Nephron (organoid): Measurements from ENCODE around the gene CASP3.
A peak's percentile ranks its signal among the peaks of the same experiment; 100 is the strongest.
"Not testable (repeated sequence)": the region's sequence is repeated elsewhere in the genome, so short reads cannot be mapped to it uniquely, and the experiment has no call there.

ENCODE experiments used
- H3K27ac Mint-ChIP-seq, 3 experiments: 2 replicates each; pipeline ENCODE4 v1.8.0; 2020; ENCODE audit warnings: mixed read lengths in 3 of 3, mild to moderate bottlenecking in 2 of 3, moderate library complexity in 1 of 3
- H3K27me3 Mint-ChIP-seq: 2 replicates; pipeline ENCODE4 v1.8.0; 2021; ENCODE audit warnings: low read depth, mild to moderate bottlenecking, moderate library complexity, mixed read lengths
- H3K36me3 Mint-ChIP-seq: 2 replicates; pipeline ENCODE4 v1.8.0; 2020; ENCODE audit warnings: low read depth, mixed read lengths
- H3K4me1 Mint-ChIP-seq: 2 replicates; pipeline ENCODE4 v1.8.0; 2020; ENCODE audit warnings: mixed read lengths
- H3K4me3 Mint-ChIP-seq, 3 experiments: 2 replicates each; pipeline ENCODE4 v1.8.0; 2020; ENCODE audit warnings: mild to moderate bottlenecking in 3 of 3, mixed read lengths in 3 of 3, moderate library complexity in 2 of 3
- H3K9me3 Mint-ChIP-seq: 2 replicates; pipeline ENCODE4 v1.8.0; 2020; ENCODE audit warnings: mixed read lengths
- TF ChIP-seq, protein P1 (sequence below), 3 experiments: fragments of 200-600 bp; sonication (generic); IDR thresholded peaks; one replicate each; pipeline ENCODE4 v1.5.0; 2021; ENCODE audit warnings: antibody characterized with exemption in 3 of 3; ENCODE audit not compliant: unreplicated experiment in 3 of 3

The CASP3 gene

GRCh38 chr4:184632842-184633241, 16.4 kb downstream of the CASP3 start:
- TF ChIP-seq, protein P1, sequence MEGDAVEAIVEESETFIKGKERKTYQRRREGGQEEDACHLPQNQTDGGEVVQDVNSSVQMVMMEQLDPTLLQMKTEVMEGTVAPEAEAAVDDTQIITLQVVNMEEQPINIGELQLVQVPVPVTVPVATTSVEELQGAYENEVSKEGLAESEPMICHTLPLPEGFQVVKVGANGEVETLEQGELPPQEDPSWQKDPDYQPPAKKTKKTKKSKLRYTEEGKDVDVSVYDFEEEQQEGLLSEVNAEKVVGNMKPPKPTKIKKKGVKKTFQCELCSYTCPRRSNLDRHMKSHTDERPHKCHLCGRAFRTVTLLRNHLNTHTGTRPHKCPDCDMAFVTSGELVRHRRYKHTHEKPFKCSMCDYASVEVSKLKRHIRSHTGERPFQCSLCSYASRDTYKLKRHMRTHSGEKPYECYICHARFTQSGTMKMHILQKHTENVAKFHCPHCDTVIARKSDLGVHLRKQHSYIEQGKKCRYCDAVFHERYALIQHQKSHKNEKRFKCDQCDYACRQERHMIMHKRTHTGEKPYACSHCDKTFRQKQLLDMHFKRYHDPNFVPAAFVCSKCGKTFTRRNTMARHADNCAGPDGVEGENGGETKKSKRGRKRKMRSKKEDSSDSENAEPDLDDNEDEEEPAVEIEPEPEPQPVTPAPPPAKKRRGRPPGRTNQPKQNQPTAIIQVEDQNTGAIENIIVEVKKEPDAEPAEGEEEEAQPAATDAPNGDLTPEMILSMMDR (IDR thresholded peaks at IDR 0.05; ENCODE audit: unreplicated experiment in 3 of 3): no peak
- Mint-ChIP-seq H3K36me3 (peaks cover 74% of the 10 kb centered on the region), H3K27me3 (no peaks in the 10 kb centered on the region), H3K27ac (no peak overlapping the region), H3K4me3 (no peak overlapping the region), H3K9me3 (no peaks in the 10 kb centered on the region), H3K4me1 (no peaks in the 10 kb centered on the region)

DNA sequence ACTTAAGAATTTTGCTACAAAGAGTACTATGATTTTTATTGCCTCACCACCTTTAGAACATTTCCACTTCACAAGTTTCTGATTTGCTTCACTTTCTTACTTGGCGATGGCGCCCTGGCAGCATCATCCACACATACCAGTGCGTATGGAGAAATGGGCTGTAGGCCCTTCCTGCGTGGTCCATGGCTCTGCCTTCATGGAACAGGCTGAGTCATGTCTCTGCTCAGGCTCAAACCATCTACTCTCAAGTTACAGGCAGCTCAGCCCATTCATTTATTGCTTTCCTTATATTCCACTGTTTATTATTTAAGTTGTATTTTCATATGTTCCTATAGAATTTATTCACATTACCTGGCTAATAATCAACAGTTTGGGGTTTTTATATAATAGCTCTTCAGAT, 21.1 kb downstream of the CASP3 start:
- no peaks in the 10 kb centered on the region for H3K9me3 Mint-ChIP-seq
- H3K4me1 Mint-ChIP-seq: peaks cover 6% of the 10 kb centered on the region
- no peak overlapping the region for H3K27ac Mint-ChIP-seq
- TF ChIP-seq, protein P1 (IDR thresholded peaks at IDR 0.05; ENCODE audit: unreplicated experiment in 3 of 3): no peak
- H3K4me3 Mint-ChIP-seq: no peak overlapping the region
- H3K27me3 Mint-ChIP-seq: no peaks in the 10 kb centered on the region
- H3K36me3 Mint-ChIP-seq: peaks cover 84% of the 10 kb centered on the region

DNA sequence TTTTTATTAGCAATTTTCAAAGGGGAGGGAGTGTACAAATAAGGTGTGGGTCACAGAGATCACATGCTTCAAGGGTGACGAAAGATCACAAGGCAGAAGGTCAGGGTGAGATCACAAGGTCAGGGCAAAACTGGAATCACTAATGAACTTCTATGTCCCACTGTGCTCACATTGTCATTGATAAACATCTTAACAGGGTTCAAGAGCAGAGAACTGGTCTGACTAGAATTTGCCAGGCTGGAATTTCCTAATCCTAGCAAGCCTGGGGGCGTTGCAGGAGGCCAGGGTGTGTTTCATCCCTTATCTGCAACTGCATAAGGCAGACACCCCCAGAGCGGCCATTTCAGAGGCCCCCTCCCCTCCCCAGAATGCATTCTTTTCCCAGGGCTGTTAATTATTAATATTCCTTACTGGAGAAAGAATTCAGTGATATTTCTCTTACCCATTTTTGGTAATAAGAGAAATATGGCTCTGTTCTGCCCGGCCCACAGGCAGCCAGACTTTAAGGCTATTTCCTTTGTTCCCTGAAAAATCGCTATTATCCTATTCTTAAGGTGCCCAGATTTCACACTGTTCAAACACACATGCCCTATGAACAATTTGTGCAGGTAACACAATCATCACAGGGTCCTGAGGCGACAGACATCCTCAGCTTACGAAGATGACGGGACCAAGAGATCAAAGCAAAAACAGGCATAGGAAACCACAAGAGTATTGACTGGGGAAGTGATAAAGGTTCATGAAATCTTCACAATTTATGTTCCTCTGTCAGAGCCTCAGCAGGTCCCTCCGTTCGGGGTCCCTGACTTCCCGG, 23.3 kb downstream of the CASP3 start:
- not testable (repeated sequence) for H3K27me3 Mint-ChIP-seq, H3K9me3 Mint-ChIP-seq, H3K4me1 Mint-ChIP-seq
- H3K36me3 Mint-ChIP-seq: peaks cover 70% of the 10 kb centered on the region
- peak overlapping the region in 1 of 3 experiments; percentile 36 for H3K4me3 Mint-ChIP-seq
- H3K27ac Mint-ChIP-seq: peak overlapping the region in 1 of 3 experiments; percentile 53

DNA sequence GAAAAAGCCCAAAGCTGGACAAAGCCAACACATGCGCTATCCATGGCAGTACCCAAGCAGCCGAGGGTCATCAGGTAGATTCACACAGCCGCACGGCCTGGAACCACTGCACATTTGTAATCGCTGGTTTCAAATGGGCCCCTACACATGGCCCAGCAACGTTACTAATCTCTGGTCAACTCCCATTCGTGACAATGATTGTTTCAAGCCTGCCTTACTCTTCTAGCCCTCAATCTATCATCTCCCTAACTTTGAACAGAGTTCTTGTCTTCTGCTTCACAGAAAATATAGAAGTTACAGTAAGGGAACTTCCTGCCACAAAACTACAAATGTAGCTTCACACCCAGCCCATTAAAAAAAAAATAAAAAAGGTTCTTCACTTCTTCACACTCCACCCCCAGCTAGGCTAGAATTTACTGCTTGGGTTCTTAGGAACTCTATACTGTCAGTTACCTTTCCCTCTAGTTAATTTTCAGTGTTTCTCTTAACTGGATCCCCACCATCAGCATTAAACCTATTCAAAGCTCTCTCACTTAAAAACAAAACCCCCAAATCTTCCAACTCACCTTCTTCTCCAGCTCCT, 24.2 kb downstream of the CASP3 start:
- H3K4me1 Mint-ChIP-seq: peaks cover 6% of the 10 kb centered on the region
- peak overlapping the region in 1 of 3 experiments; percentile 53 for H3K27ac Mint-ChIP-seq
- H3K27me3 Mint-ChIP-seq: no peaks in the 10 kb centered on the region
- peak overlapping the region in 1 of 3 experiments; percentile 36 for H3K4me3 Mint-ChIP-seq
- H3K36me3 Mint-ChIP-seq: peaks cover 62% of the 10 kb centered on the region
- H3K9me3 Mint-ChIP-seq: no peaks in the 10 kb centered on the region
- TF ChIP-seq, protein P1 (IDR thresholded peaks at IDR 0.05; ENCODE audit: unreplicated experiment in 3 of 3): no peak

DNA sequence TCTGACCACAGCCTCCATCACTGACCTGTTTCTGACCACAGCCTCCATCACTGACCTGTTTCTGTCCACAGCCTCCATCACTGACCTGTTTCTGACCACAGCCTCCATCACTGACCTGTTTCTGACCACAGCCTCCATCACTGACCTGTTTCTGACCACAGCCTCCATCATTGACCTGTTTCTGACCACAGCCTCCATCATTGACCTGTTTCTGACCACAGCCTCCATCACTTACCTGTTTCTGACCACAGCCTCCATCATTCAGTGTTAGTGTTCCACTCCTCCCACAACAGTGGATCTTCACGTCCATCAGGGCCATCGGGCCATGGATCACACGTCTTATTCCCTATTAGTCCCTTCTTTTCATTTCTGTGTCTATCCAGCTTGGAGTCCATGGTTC, 24.7 kb downstream of the CASP3 start:
- H3K4me1 Mint-ChIP-seq, H3K4me3 Mint-ChIP-seq, H3K27ac Mint-ChIP-seq, H3K9me3 Mint-ChIP-seq, H3K27me3 Mint-ChIP-seq: not testable (repeated sequence)
- H3K36me3 Mint-ChIP-seq: peaks cover 59% of the 10 kb centered on the region

DNA sequence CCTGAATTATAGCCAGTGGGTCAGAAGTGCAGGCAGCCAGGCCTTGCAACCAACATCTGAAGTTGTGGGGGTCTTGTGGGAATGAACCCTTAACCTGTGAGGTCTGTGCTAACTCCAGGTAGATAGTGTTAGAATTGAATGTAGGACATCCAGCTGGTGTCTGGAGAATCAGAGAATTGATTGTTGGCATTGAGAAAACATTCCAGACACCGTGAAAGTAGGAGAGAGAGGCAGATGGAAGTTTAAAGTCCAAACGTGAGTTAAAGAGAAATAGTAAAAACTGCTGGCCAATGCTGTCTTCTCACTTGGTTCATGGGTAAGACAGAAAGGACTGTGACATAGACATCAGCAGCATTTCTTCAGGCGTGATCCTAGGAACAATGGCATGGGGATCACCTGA, 27.7 kb downstream of the CASP3 start:
- Mint-ChIP-seq H3K36me3 (peaks cover 29% of the 10 kb centered on the region), H3K9me3 (no peaks in the 10 kb centered on the region), H3K27ac (no peak overlapping the region), H3K27me3 (no peaks in the 10 kb centered on the region), H3K4me3 (no peak overlapping the region), H3K4me1 (peaks cover 6% of the 10 kb centered on the region)
- TF ChIP-seq, protein P1 (IDR thresholded peaks at IDR 0.05; ENCODE audit: unreplicated experiment in 3 of 3): no peak
